ENCODE measurements around the gene KLHDC2.

The KLHDC2 gene

GRCh38 chr14:49828640-49829039, 60.7 kb downstream of the KLHDC2 start:
- FAIRE-seq (peak; percentile 16), DNase-seq (ENCODE audit: insufficient read length, low spot score) (no peak)
- no peak for TF ChIP-seq CTCF (IDR thresholded peaks at IDR 0.05; ENCODE audit: insufficient read depth, missing control alignments)

All from D721Med (cell line).